ENCODE results near the gene HMCN1.

Gene HMCN1

GRCh38 chr1:185733818-185734735, at the start of gene HMCN1:
Gene HMCN1, plus strand, starts transcription at chr1:185734391. Its CDS starts 389 bp downstream, at chr1:185734780.
- no peak for DNase-seq

GRCh38 chr1:185686821-185687778, 47.1 kb upstream of the HMCN1 start:
- no peak for DNase-seq

GRCh38 chr1:185690527-185690926, 43.7 kb upstream of the HMCN1 start:
- DNase-seq, result no peak

- no peak for DNase-seq
Measured at GRCh38 chr1:185693654-185694053, 40.5 kb upstream of the HMCN1 start.

GRCh38 chr1:185694081-185694480, 40.1 kb upstream of the HMCN1 start:
- peak; percentile 62 for DNase-seq

GRCh38 chr1:185695299-185695698, 38.9 kb upstream of the HMCN1 start:
- DNase-seq, result no peak

- no peak for DNase-seq
Measured at GRCh38 chr1:185696422-185697150, 37.6 kb upstream of the HMCN1 start.

- no peak for DNase-seq
Measured at GRCh38 chr1:185699874-185700273, 34.3 kb upstream of the HMCN1 start.

GRCh38 chr1:185701650-185702049, 32.5 kb upstream of the HMCN1 start:
- DNase-seq, result no peak

GRCh38 chr1:185704181-185704580, 30.0 kb upstream of the HMCN1 start:
- no peak for DNase-seq

- no peak for DNase-seq
Measured at GRCh38 chr1:185716095-185716494, 18.1 kb upstream of the HMCN1 start.

- DNase-seq, result no peak
Measured at GRCh38 chr1:185719021-185719420, 15.2 kb upstream of the HMCN1 start.

- DNase-seq, result no peak
Measured at GRCh38 chr1:185720633-185721272, 13.4 kb upstream of the HMCN1 start.

GRCh38 chr1:185721553-185721952, 12.6 kb upstream of the HMCN1 start:
- no peak for DNase-seq

GRCh38 chr1:185722098-185722497, 12.1 kb upstream of the HMCN1 start:
- DNase-seq, result no peak

GRCh38 chr1:185727726-185728125, 6.5 kb upstream of the HMCN1 start:
- DNase-seq, result no peak

- DNase-seq, result no peak
Measured at GRCh38 chr1:185731446-185731845, 2.7 kb upstream of the HMCN1 start.

- DNase-seq, result no peak
Measured at GRCh38 chr1:185732951-185733350, 1.2 kb upstream of the HMCN1 start.

GRCh38 chr1:185734929-185735700, 924 bp downstream of the HMCN1 start:
- DNase-seq, result no peak

GRCh38 chr1:185735701-185736064, 1.5 kb downstream of the HMCN1 start:
- DNase-seq, result no peak

GRCh38 chr1:185739967-185740366, 5.8 kb downstream of the HMCN1 start:
- DNase-seq, result no peak

- DNase-seq, result no peak
Measured at GRCh38 chr1:185741551-185741950, 7.4 kb downstream of the HMCN1 start.

Measured in GDM1 (cell line).